Upper lobe of right lung (tissue), 1 donor: ENCODE data around the gene CAPN9. TPM values are rescaled to one million over a fixed set of nuclear protein-coding genes. Genes with fewer than 3 reads are reported as not detected.
"Not testable (repeated sequence)": the region's sequence is repeated elsewhere in the genome, so short reads cannot be mapped to it uniquely, and the experiment has no call there.

Experiments used
- ATAC-seq: fragments of 200-7000 bp; cut with Tn5 transposase; one replicate; pipeline ENCODE4 v1.9.1; 2020; ENCODE audit warnings: mild to moderate bottlenecking, moderate library complexity
- DNase-seq: peaks from one replicate; pipeline ENCODE4 v3.0.0-alpha.2; 2020
- H3K27ac ChIP-seq: fragments of 200-600 bp; one replicate; pipeline ENCODE4 v1.8.0; 2022
- H3K27me3 ChIP-seq: fragments of 200-600 bp; one replicate; pipeline ENCODE4 v1.8.0; 2022; ENCODE audit warnings: mild to moderate bottlenecking
- H3K36me3 ChIP-seq: fragments of 200-600 bp; one replicate; pipeline ENCODE4 v1.8.0; 2022
- H3K4me1 ChIP-seq: fragments of 200-600 bp; one replicate; pipeline ENCODE4 v1.8.0; 2022
- H3K4me3 ChIP-seq: fragments of 200-600 bp; one replicate; pipeline ENCODE4 v1.8.0; 2022; ENCODE audit warnings: mild to moderate bottlenecking
- H3K9me3 ChIP-seq: fragments of 200-600 bp; one replicate; pipeline ENCODE4 v1.8.0; 2022
- CTCF ChIP-seq: fragments of 200-600 bp; IDR thresholded peaks from one replicate; pipeline ENCODE4 v1.8.0; 2022; ENCODE audit warnings: antibody characterized with exemption
- intact Hi-C: fragments of 100-400 bp; cut with DNase I; formaldehyde crosslinking; loops from one replicate; pipeline ENCODE4 v1.11.0; 2022
- total RNA-seq: library from RNA; stranded (reverse); fragmentation: NEBNext Ultra II Directional; extraction: Animal tissue kit (Norgen Biotek cat#: 25700); gene quantifications from one replicate; pipeline ENCODE4 v1.2.1, GENCODE V29; 2021
- donor health status: DM: no; HTN: yes; CAD: no; lungs with severe emphysema.

Gene CAPN9
- total RNA-seq, 1 donor from 2014 or later = 21.8 TPM

GRCh38 chr1:230766318-230766717 lies 19.1 kb downstream of the CAPN9 start:
- no peaks in the 10 kb centered on the region for H3K9me3 ChIP-seq
- ATAC-seq = no peak
- H3K27me3 ChIP-seq = no peaks in the 10 kb centered on the region
- H3K4me3 ChIP-seq = no peak overlapping the region
- no peaks in the 10 kb centered on the region for H3K36me3 ChIP-seq
- no peak for TF ChIP-seq CTCF
- H3K4me1 ChIP-seq = peaks cover 5% of the 10 kb centered on the region
- intact Hi-C loops = no loop called here
- DNase-seq = no peak
- no peak overlapping the region for H3K27ac ChIP-seq

- H3K36me3 ChIP-seq, H3K27ac ChIP-seq, H3K27me3 ChIP-seq, intact Hi-C loops, H3K9me3 ChIP-seq, H3K4me3 ChIP-seq, ATAC-seq, DNase-seq, H3K4me1 ChIP-seq: not testable (repeated sequence)
These were observed 20.8 kb downstream of the CAPN9 start for GRCh38 chr1:230767859-230768612.

GRCh38 chr1:230768903-230769570 lies 21.8 kb downstream of the CAPN9 start:
- Histone ChIP-seq H3K9me3 (no peaks in the 10 kb centered on the region), H3K36me3 (no peaks in the 10 kb centered on the region), H3K27me3 (no peaks in the 10 kb centered on the region), H3K4me1 (peaks cover 5% of the 10 kb centered on the region), H3K27ac (peak overlapping the region; percentile 68), H3K4me3 (no peak overlapping the region)
- DNase-seq = no peak
- peak; percentile 72 for ATAC-seq
- intact Hi-C loops = no loop called here
- no peak for TF ChIP-seq CTCF

GRCh38 chr1:230770317-230770716 lies 23.1 kb downstream of the CAPN9 start:
- DNase-seq (no peak), ATAC-seq (no peak)
- Histone ChIP-seq H3K4me1 (peaks cover 5% of the 10 kb centered on the region), H3K27me3 (no peaks in the 10 kb centered on the region), H3K27ac (peak overlapping the region; percentile 61), H3K36me3 (no peaks in the 10 kb centered on the region), H3K9me3 (no peaks in the 10 kb centered on the region), H3K4me3 (no peak overlapping the region)
- intact Hi-C loops = no loop called here
- TF ChIP-seq CTCF = no peak

GRCh38 chr1:230771773-230772354 lies 24.7 kb downstream of the CAPN9 start:
- no peak for DNase-seq
- Histone ChIP-seq H3K4me1 (peaks cover 5% of the 10 kb centered on the region), H3K27ac (no peak overlapping the region), H3K4me3 (no peak overlapping the region), H3K27me3 (no peaks in the 10 kb centered on the region), H3K9me3 (no peaks in the 10 kb centered on the region), H3K36me3 (no peaks in the 10 kb centered on the region)
- TF ChIP-seq CTCF = no peak
- intact Hi-C loops = no loop called here
- no peak for ATAC-seq
